ENCODE measurements around the gene SAFB2. TPM values are rescaled to one million over a fixed set of nuclear protein-coding genes. Genes with fewer than 3 reads are reported as not detected.

The SAFB2 gene
- total and polyA plus RNA-seq, 9 of the 15 experiments (the other 6 are each of a cell fraction or from before 2014, with no cell fraction given), result 4.5 to 103 (median 47.3) TPM

DNA sequence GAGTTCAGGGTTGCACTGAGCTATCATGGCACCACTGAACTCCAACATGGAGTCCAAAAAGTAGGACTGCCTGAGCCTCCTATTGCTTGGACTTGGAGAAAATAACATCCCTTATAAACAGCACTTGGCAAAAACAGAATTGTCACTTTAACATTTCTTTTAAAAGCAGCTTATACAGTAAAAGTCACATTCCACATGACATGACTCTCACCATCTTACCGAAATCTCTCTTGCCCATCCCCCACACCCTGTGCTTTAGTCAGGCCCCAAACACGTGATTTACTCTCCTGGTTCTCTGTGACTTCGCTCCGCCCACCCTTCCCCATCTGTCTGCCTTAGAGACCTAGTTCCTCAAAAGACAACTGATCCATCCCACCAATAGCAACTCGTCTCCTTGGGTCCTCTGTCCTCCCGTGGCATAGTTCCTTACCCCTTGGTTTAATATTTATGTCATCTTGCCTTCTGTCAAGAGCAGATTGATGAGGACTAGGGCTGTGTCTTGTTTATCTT lies 4.9 kb upstream of the SAFB2 start (continued):
- TF ChIP-seq, protein P1, sequence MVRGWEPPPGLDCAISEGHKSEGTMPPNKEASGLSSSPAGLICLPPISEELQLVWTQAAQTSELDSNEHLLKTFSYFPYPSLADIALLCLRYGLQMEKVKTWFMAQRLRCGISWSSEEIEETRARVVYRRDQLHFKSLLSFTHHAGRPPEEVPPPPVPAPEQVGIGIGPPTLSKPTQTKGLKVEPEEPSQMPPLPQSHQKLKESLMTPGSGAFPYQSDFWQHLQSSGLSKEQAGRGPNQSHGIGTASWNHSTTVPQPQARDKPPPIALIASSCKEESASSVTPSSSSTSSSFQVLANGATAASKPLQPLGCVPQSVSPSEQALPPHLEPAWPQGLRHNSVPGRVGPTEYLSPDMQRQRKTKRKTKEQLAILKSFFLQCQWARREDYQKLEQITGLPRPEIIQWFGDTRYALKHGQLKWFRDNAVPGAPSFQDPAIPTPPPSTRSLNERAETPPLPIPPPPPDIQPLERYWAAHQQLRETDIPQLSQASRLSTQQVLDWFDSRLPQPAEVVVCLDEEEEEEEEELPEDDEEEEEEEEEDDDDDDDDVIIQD (CRISPR knock-in tag; IDR thresholded peaks at IDR 0.05), result peak; percentile 94
- TF ChIP-seq CHD1 (IDR thresholded peaks at IDR 0.05; ENCODE audit: low read length) (no peak), SIN3B (IDR thresholded peaks at IDR 0.05; ENCODE audit: low read depth) (no peak), CBX1 (IDR thresholded peaks at IDR 0.05; ENCODE audit: low read depth) (no peak), TAF1 (IDR thresholded peaks at IDR 0.05; ENCODE audit: control insufficient read depth, extremely low read depth, insufficient read depth, low read length, severe bottlenecking) (no peak), ZNF507 (tag; conservative IDR thresholded peaks at IDR 0.05) (no peak), SIX5 (IDR thresholded peaks at IDR 0.05; ENCODE audit: borderline replicate concordance in 1 of 2, insufficient read depth in 1 of 2, low read depth in 1 of 2, low read length in 2 of 2) (no peak), ZNF316 (IDR thresholded peaks at IDR 0.05) (no peak), POLR2H (tag; IDR thresholded peaks at IDR 0.05; ENCODE audit: low read depth) (peak; percentile 24; the same call in 1 of the 2 replicates), NCOA4 (IDR thresholded peaks at IDR 0.05; ENCODE audit: partially characterized antibody) (no peak), MAFF (IDR thresholded peaks at IDR 0.05; ENCODE audit: low read length) (no peak), ELF4 (CRISPR knock-in tag; IDR thresholded peaks at IDR 0.05) (peak; percentile 97), MEF2D (tag; conservative IDR thresholded peaks at IDR 0.05; ENCODE audit: low read depth) (peak; percentile 96), SPI1 (IDR thresholded peaks at IDR 0.05; ENCODE audit: borderline replicate concordance, low read depth, low read length) (peak; percentile 71), DNMT1 (IDR thresholded peaks at IDR 0.05) (no peak), ATF1 (CRISPR knock-in tag; IDR thresholded peaks at IDR 0.05) (no peak), ATF1 (tag; IDR thresholded peaks at IDR 0.05) (peak; percentile 65)
- TF ChIP-seq, protein P2, sequence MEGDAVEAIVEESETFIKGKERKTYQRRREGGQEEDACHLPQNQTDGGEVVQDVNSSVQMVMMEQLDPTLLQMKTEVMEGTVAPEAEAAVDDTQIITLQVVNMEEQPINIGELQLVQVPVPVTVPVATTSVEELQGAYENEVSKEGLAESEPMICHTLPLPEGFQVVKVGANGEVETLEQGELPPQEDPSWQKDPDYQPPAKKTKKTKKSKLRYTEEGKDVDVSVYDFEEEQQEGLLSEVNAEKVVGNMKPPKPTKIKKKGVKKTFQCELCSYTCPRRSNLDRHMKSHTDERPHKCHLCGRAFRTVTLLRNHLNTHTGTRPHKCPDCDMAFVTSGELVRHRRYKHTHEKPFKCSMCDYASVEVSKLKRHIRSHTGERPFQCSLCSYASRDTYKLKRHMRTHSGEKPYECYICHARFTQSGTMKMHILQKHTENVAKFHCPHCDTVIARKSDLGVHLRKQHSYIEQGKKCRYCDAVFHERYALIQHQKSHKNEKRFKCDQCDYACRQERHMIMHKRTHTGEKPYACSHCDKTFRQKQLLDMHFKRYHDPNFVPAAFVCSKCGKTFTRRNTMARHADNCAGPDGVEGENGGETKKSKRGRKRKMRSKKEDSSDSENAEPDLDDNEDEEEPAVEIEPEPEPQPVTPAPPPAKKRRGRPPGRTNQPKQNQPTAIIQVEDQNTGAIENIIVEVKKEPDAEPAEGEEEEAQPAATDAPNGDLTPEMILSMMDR (IDR thresholded peaks at IDR 0.05 in 2 of 3, conservative IDR thresholded peaks at IDR 0.05 in 1 of 3; ENCODE audit: insufficient read depth in 2 of 3, low read depth in 1 of 3, low read length in 3 of 3), result no peak
- TF ChIP-seq, protein P3, sequence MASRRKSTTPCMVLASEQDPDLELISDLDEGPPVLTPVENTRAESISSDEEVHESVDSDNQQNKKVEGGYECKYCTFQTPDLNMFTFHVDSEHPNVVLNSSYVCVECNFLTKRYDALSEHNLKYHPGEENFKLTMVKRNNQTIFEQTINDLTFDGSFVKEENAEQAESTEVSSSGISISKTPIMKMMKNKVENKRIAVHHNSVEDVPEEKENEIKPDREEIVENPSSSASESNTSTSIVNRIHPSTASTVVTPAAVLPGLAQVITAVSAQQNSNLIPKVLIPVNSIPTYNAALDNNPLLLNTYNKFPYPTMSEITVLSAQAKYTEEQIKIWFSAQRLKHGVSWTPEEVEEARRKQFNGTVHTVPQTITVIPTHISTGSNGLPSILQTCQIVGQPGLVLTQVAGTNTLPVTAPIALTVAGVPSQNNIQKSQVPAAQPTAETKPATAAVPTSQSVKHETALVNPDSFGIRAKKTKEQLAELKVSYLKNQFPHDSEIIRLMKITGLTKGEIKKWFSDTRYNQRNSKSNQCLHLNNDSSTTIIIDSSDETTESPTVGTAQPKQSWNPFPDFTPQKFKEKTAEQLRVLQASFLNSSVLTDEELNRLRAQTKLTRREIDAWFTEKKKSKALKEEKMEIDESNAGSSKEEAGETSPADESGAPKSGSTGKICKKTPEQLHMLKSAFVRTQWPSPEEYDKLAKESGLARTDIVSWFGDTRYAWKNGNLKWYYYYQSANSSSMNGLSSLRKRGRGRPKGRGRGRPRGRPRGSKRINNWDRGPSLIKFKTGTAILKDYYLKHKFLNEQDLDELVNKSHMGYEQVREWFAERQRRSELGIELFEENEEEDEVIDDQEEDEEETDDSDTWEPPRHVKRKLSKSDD (conservative IDR thresholded peaks at IDR 0.05; ENCODE audit: low read length), result no peak
- TF ChIP-seq, protein P4, sequence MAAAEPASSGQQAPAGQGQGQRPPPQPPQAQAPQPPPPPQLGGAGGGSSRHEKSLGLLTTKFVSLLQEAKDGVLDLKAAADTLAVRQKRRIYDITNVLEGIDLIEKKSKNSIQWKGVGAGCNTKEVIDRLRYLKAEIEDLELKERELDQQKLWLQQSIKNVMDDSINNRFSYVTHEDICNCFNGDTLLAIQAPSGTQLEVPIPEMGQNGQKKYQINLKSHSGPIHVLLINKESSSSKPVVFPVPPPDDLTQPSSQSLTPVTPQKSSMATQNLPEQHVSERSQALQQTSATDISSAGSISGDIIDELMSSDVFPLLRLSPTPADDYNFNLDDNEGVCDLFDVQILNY (CRISPR knock-in tag; IDR thresholded peaks at IDR 0.05), result no peak
- TF ChIP-seq, protein P5, sequence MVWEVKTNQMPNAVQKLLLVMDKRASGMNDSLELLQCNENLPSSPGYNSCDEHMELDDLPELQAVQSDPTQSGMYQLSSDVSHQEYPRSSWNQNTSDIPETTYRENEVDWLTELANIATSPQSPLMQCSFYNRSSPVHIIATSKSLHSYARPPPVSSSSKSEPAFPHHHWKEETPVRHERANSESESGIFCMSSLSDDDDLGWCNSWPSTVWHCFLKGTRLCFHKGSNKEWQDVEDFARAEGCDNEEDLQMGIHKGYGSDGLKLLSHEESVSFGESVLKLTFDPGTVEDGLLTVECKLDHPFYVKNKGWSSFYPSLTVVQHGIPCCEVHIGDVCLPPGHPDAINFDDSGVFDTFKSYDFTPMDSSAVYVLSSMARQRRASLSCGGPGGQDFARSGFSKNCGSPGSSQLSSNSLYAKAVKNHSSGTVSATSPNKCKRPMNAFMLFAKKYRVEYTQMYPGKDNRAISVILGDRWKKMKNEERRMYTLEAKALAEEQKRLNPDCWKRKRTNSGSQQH (CRISPR knock-in tag; IDR thresholded peaks at IDR 0.05), result peak; percentile 96; the same call in 1 of the 2 replicates

All from K562 (cell line).